Stimulated activated effector memory CD8-positive, alpha-beta T cell treated with anti-CD3 and anti-CD28 coated beads, Interleukin-12 subunit alpha, Interleukin-12 subunit beta, amount 100 ng/mL, for 72 hours (primary cell): ENCODE results near the gene CCDC141.
A peak's percentile ranks its signal among the peaks of the same experiment; 100 is the strongest.

ENCODE experiments used
- ATAC-seq: fragments of 150-1000 bp; cut with Tn5 transposase; 2 replicates; pipeline ENCODE4 v1.10.0; 2021
- DNase-seq, 2 donors: peaks; one replicate each; pipeline ENCODE4 v3.0.0; 2021 to 2022; ENCODE audit warnings: low spot score in 2 of 2
- H3K27ac Mint-ChIP-seq: one replicate; pipeline ENCODE4 v1.8.0; 2022; ENCODE audit warnings: mild to moderate bottlenecking, mixed read lengths
- H3K36me3 Mint-ChIP-seq: one replicate; pipeline ENCODE4 v1.8.0; 2022; ENCODE audit warnings: mild to moderate bottlenecking, mixed read lengths
- H3K4me1 Mint-ChIP-seq: one replicate; pipeline ENCODE4 v1.8.0; 2022; ENCODE audit warnings: mixed read lengths
- H3K4me3 Mint-ChIP-seq: one replicate; pipeline ENCODE4 v1.8.0; 2022; ENCODE audit warnings: mild to moderate bottlenecking, mixed read lengths
- H3K9me3 Mint-ChIP-seq: one replicate; pipeline ENCODE4 v1.8.0; 2022; ENCODE audit warnings: mixed read lengths

Gene CCDC141

GRCh38 chr2:178884440-178884839 lies 165.5 kb downstream of the CCDC141 start:
- ATAC-seq (no peak), DNase-seq (no peak)
- Mint-ChIP-seq H3K36me3 (no peaks in the 10 kb centered on the region), H3K4me3 (no peak overlapping the region), H3K27ac (no peak overlapping the region), H3K4me1 (no peaks in the 10 kb centered on the region), H3K9me3 (no peaks in the 10 kb centered on the region)

GRCh38 chr2:178882666-178883440 lies 167.1 kb downstream of the CCDC141 start:
- Mint-ChIP-seq H3K36me3 (no peaks in the 10 kb centered on the region), H3K4me1 (no peaks in the 10 kb centered on the region), H3K9me3 (no peaks in the 10 kb centered on the region), H3K27ac (no peak overlapping the region), H3K4me3 (no peak overlapping the region)
- ATAC-seq (no peak), DNase-seq (no peak)

- H3K27ac Mint-ChIP-seq, result no peak overlapping the region
- no peak overlapping the region for H3K4me3 Mint-ChIP-seq
- no peaks in the 10 kb centered on the region for H3K36me3 Mint-ChIP-seq
- no peak for DNase-seq
- H3K4me1 Mint-ChIP-seq, result no peaks in the 10 kb centered on the region
- no peak for ATAC-seq
- no peaks in the 10 kb centered on the region for H3K9me3 Mint-ChIP-seq
These were observed 168.9 kb downstream of the CCDC141 start for GRCh38 chr2:178881075-178881474.

GRCh38 chr2:178880257-178880656 lies 169.7 kb downstream of the CCDC141 start:
- H3K9me3 Mint-ChIP-seq, result no peaks in the 10 kb centered on the region

GRCh38 chr2:178877874-178878273 lies 172.1 kb downstream of the CCDC141 start:
- no peak overlapping the region for H3K4me3 Mint-ChIP-seq
- ATAC-seq (no peak), DNase-seq (no peak)
- no peaks in the 10 kb centered on the region for H3K36me3 Mint-ChIP-seq
- no peaks in the 10 kb centered on the region for H3K4me1 Mint-ChIP-seq
- H3K27ac Mint-ChIP-seq, result no peak overlapping the region
- H3K9me3 Mint-ChIP-seq, result no peaks in the 10 kb centered on the region

More at GRCh38 chr2:178880257-178880656, 169.7 kb downstream of the CCDC141 start:
- no peak for DNase-seq
- no peaks in the 10 kb centered on the region for H3K36me3 Mint-ChIP-seq
- no peak overlapping the region for H3K4me3 Mint-ChIP-seq
- H3K4me1 Mint-ChIP-seq, result no peaks in the 10 kb centered on the region
- ATAC-seq, result no peak
- H3K27ac Mint-ChIP-seq, result no peak overlapping the region

- Mint-ChIP-seq H3K4me1 (no peaks in the 10 kb centered on the region), H3K27ac (no peak overlapping the region), H3K36me3 (no peaks in the 10 kb centered on the region), H3K9me3 (no peaks in the 10 kb centered on the region), H3K4me3 (no peak overlapping the region)
- ATAC-seq (no peak), DNase-seq (no peak)
These were observed 175.3 kb downstream of the CCDC141 start for GRCh38 chr2:178874529-178875240.

- no peaks in the 10 kb centered on the region for H3K9me3 Mint-ChIP-seq
- DNase-seq, result no peak
- no peaks in the 10 kb centered on the region for H3K36me3 Mint-ChIP-seq
- H3K4me3 Mint-ChIP-seq, result no peak overlapping the region
- H3K4me1 Mint-ChIP-seq, result no peaks in the 10 kb centered on the region
- no peak for ATAC-seq
- no peak overlapping the region for H3K27ac Mint-ChIP-seq
These were observed 176.0 kb downstream of the CCDC141 start for GRCh38 chr2:178873912-178874311.

GRCh38 chr2:178871536-178871935 lies 178.4 kb downstream of the CCDC141 start:
- H3K4me3 Mint-ChIP-seq, result no peak overlapping the region
- ATAC-seq, result peak; percentile 79

GRCh38 chr2:178870703-178871102 lies 179.2 kb downstream of the CCDC141 start:
- DNase-seq, result no peak
- Mint-ChIP-seq H3K4me3 (no peak overlapping the region), H3K9me3 (no peaks in the 10 kb centered on the region), H3K27ac (no peak overlapping the region), H3K4me1 (no peaks in the 10 kb centered on the region), H3K36me3 (no peaks in the 10 kb centered on the region)
- peak; percentile 46 for ATAC-seq

More at GRCh38 chr2:178871536-178871935, 178.4 kb downstream of the CCDC141 start:
- Mint-ChIP-seq H3K9me3 (no peaks in the 10 kb centered on the region), H3K36me3 (no peaks in the 10 kb centered on the region), H3K4me1 (no peaks in the 10 kb centered on the region), H3K27ac (no peak overlapping the region)
- no peak for DNase-seq

- Mint-ChIP-seq H3K36me3 (no peaks in the 10 kb centered on the region), H3K9me3 (no peaks in the 10 kb centered on the region), H3K27ac (no peak overlapping the region), H3K4me1 (no peaks in the 10 kb centered on the region), H3K4me3 (no peak overlapping the region)
- DNase-seq (no peak), ATAC-seq (no peak)
These were observed 183.9 kb downstream of the CCDC141 start for GRCh38 chr2:178865999-178866398.

- no peaks in the 10 kb centered on the region for H3K36me3 Mint-ChIP-seq
- DNase-seq, result no peak
- ATAC-seq, result no peak
These were observed 184.6 kb downstream of the CCDC141 start for GRCh38 chr2:178865146-178865936.

GRCh38 chr2:178863856-178864620 lies 185.9 kb downstream of the CCDC141 start:
- Mint-ChIP-seq H3K4me3 (no peak overlapping the region), H3K27ac (no peak overlapping the region), H3K9me3 (no peaks in the 10 kb centered on the region), H3K4me1 (no peaks in the 10 kb centered on the region), H3K36me3 (no peaks in the 10 kb centered on the region)
- DNase-seq, result no peak
- no peak for ATAC-seq

More at GRCh38 chr2:178865146-178865936, 184.6 kb downstream of the CCDC141 start:
- no peak overlapping the region for H3K4me3 Mint-ChIP-seq
- H3K27ac Mint-ChIP-seq, result no peak overlapping the region
- H3K9me3 Mint-ChIP-seq, result no peaks in the 10 kb centered on the region
- H3K4me1 Mint-ChIP-seq, result no peaks in the 10 kb centered on the region

- no peaks in the 10 kb centered on the region for H3K9me3 Mint-ChIP-seq
- DNase-seq, result no peak
- H3K36me3 Mint-ChIP-seq, result no peaks in the 10 kb centered on the region
- no peak overlapping the region for H3K4me3 Mint-ChIP-seq
- ATAC-seq, result no peak
- H3K4me1 Mint-ChIP-seq, result no peaks in the 10 kb centered on the region
- H3K27ac Mint-ChIP-seq, result no peak overlapping the region
These were observed 186.6 kb downstream of the CCDC141 start for GRCh38 chr2:178863130-178863855.

GRCh38 chr2:178860551-178860950 lies 189.4 kb downstream of the CCDC141 start:
- no peak overlapping the region for H3K27ac Mint-ChIP-seq
- DNase-seq (no peak), ATAC-seq (no peak)
- no peak overlapping the region for H3K4me3 Mint-ChIP-seq
- H3K36me3 Mint-ChIP-seq, result no peaks in the 10 kb centered on the region
- no peaks in the 10 kb centered on the region for H3K4me1 Mint-ChIP-seq
- no peaks in the 10 kb centered on the region for H3K9me3 Mint-ChIP-seq
